PFSK-1 (cell line): ENCODE measurements around the gene CCT6B.

Source experiments
- FOXP2 ChIP-seq: optimal IDR thresholded peaks from 2 replicates; pipeline ENCODE3; 2011; ENCODE audit warnings: borderline replicate concordance, control low read depth, inconsistent platforms; ENCODE audit not compliant: insufficient read depth; ENCODE audit errors: extremely low read length, extremely low read depth
- POLR2AphosphoS5 ChIP-seq: IDR thresholded peaks from 2 replicates; pipeline ENCODE4 v1.6.1; 2012; ENCODE audit warnings: low read depth, mild to moderate bottlenecking, control low read depth, low read length, moderate library complexity
- SIN3A ChIP-seq: IDR thresholded peaks from 2 replicates; pipeline ENCODE4 v1.6.1; 2012; ENCODE audit warnings: mild to moderate bottlenecking, low read length, moderate library complexity, borderline replicate concordance; ENCODE audit not compliant: insufficient read depth
- TAF1 ChIP-seq: IDR thresholded peaks from 2 replicates; pipeline ENCODE4 v1.6.1; 2012; ENCODE audit warnings: low read length, control low read depth, borderline replicate concordance; ENCODE audit not compliant: insufficient read depth
- TF ChIP-seq, protein P1 (sequence below), 2 experiments: IDR thresholded peaks; 2 replicates each; pipeline versions ENCODE4 v1.6.1 to v1.8.0; 2011 to 2012; ENCODE audit warnings: low read depth in 2 of 2, low read length in 2 of 2, control low read depth in 1 of 2, inconsistent platforms in 1 of 2, mild to moderate bottlenecking in 1 of 2, moderate library complexity in 1 of 2; ENCODE audit not compliant: insufficient read depth in 1 of 2

Gene CCT6B

DNA sequence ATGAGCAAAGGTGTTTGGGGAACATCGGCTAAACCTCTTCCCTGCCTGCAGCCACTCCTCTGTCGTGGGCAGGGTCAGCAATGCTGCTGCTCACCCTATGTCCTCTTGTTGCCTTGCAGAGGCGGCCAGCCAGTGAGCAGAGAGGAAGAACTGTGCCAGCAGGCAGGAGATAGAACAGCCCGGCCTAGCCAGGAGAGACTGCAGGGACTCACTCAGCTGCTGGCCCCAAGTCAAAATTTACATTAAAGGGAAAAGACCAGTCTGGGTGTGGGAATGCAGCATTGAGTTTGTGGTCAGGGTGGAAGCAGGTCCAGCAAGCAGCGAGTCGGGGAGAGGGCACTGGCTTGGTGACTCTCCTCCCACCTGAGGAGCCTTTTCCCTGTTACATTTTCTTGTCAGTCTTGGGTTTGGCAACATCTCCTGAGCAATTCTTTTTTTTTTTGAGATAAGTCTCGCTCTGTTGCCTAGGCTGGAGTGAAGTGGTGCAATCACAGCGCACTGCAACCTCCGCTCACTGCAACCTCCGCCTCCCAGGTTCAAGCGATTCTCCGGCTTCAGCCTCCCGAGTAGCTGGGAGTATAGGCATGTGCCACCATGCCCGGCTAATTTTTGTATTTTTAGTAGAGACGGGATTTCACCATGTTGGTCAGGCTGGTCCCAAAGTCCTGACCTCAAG is 41.8 kb upstream of the CCT6B start:
- TF ChIP-seq, protein P1, sequence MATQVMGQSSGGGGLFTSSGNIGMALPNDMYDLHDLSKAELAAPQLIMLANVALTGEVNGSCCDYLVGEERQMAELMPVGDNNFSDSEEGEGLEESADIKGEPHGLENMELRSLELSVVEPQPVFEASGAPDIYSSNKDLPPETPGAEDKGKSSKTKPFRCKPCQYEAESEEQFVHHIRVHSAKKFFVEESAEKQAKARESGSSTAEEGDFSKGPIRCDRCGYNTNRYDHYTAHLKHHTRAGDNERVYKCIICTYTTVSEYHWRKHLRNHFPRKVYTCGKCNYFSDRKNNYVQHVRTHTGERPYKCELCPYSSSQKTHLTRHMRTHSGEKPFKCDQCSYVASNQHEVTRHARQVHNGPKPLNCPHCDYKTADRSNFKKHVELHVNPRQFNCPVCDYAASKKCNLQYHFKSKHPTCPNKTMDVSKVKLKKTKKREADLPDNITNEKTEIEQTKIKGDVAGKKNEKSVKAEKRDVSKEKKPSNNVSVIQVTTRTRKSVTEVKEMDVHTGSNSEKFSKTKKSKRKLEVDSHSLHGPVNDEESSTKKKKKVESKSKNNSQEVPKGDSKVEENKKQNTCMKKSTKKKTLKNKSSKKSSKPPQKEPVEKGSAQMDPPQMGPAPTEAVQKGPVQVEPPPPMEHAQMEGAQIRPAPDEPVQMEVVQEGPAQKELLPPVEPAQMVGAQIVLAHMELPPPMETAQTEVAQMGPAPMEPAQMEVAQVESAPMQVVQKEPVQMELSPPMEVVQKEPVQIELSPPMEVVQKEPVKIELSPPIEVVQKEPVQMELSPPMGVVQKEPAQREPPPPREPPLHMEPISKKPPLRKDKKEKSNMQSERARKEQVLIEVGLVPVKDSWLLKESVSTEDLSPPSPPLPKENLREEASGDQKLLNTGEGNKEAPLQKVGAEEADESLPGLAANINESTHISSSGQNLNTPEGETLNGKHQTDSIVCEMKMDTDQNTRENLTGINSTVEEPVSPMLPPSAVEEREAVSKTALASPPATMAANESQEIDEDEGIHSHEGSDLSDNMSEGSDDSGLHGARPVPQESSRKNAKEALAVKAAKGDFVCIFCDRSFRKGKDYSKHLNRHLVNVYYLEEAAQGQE (IDR thresholded peaks at IDR 0.05; ENCODE audit: insufficient read depth in 1 of 2, low read depth in 2 of 2, low read length in 2 of 2): no peak
- no peak for TF ChIP-seq TAF1

DNA sequence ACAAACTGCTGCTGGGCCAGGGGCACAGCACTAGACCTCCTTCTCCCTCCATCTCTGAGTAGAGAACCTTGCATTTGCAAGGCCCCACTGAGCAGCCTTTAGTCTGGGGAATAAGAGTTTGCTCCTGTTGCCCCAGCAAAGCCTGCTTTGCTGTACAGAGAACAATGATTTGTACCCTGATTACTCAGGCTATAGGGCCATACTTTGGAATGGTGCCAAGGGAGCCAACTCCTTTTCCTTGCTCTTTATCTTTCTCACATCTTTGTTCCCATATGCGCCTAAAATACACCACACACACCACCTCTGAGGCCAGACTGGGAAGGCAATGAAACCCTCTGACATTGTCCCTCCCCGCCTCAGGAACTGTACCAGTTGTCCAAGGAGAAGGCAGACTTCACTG is 40.3 kb upstream of the CCT6B start:
- TF ChIP-seq POLR2AphosphoS5 (no peak), TAF1 (no peak), FOXP2 (no peak), SIN3A (no peak)
- TF ChIP-seq, protein P1 (IDR thresholded peaks at IDR 0.05; ENCODE audit: insufficient read depth in 1 of 2, low read depth in 2 of 2, low read length in 2 of 2): no peak

DNA sequence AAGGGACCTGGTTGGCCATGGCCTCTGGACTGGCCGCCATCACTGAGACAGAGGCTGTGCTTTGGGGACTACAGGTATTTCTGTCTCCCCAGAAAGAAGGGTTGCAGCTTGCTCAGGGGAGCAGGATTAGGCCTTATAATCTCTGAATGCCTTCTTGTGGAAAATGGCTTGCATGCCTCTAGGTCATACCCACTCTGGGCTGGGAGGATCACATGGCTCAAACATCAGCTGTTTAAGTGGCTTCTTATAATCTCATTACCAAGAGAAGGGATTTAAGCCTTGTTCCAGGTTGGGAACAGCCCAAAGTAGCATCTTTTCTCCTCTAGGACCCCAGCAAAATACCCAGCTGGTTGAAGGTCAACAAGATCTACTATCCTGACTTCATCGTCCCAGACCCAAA is 38.2 kb upstream of the CCT6B start:
- TF ChIP-seq TAF1 (no peak), POLR2AphosphoS5 (no peak), SIN3A (no peak), FOXP2 (no peak)
- TF ChIP-seq, protein P1 (IDR thresholded peaks at IDR 0.05; ENCODE audit: insufficient read depth in 1 of 2, low read depth in 2 of 2, low read length in 2 of 2): no peak

DNA sequence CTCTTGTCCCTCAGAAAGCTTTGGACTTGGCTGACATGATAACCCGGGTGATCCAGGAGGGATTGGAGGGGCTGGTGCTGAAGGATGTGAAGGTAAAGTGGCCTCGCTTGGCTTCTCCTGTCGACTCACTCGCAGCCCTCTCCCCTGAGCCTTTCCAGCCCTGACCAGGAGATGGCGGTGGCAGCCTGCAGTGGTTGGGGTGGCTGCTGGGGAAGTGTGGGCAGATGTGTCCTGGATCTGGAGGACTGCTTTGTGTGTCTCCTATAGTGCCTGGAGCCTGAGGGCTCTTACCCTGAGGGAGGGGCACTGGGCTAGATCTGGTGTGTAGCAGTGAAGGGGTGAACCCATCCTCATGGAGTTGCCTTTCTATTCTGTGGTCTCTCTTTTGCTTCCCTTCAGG is 36.9 kb upstream of the CCT6B start:
- no peak for TF ChIP-seq TAF1
- TF ChIP-seq SIN3A: no peak

DNA sequence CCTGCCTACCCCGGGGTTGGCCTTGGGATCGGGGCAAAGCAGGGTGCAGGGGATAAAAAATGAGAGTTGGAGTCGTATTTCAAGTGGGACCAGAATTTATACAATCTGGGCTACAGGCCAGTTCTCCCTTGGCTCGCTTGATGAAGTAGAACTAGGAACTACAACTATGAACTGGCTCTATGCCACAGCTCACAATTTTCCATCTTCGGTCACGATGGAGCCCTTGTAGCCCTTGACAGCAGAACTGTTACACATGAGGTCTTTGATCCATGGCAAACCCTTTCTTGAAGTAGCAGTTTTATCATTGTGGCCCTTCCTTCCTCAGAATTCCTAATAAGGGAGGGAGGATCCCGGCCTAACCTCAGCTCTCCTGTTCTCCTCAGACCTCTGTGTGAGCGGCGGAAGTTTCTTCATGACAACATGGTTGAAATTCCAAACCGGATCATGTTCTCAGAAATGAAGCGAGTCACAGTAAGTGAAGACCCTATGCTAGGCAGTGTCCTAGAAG is 36.1 kb upstream of the CCT6B start:
- TF ChIP-seq POLR2AphosphoS5: no peak
- TF ChIP-seq FOXP2: no peak
- no peak for TF ChIP-seq TAF1
- TF ChIP-seq, protein P1 (IDR thresholded peaks at IDR 0.05; ENCODE audit: insufficient read depth in 1 of 2, low read depth in 2 of 2, low read length in 2 of 2): no peak
- no peak for TF ChIP-seq SIN3A
